DND-41 (cell line): Measurements from ENCODE around the gene HS2ST1.

ENCODE experiments used
- ATAC-seq: fragments of 200-7000 bp; cut with Tn5 transposase; 3 replicates; pipeline ENCODE4 v1.9.1; 2021; ENCODE audit warnings: low read depth; ENCODE audit not compliant: insufficient read depth
- DNase-seq: peaks from one replicate; pipeline ENCODE4 v3.0.0-alpha.2; 2020
- H2AFZ ChIP-seq: 2 replicates; pipeline ENCODE4 v1.6.0; 2012; ENCODE audit warnings: low read depth, low read length
- H3K27ac ChIP-seq: 2 replicates; pipeline ENCODE4 v1.5.1; 2012; ENCODE audit warnings: low read length, inconsistent platforms
- H3K27me3 ChIP-seq: fragments of 200-600 bp; sonication (generic); 2 replicates; pipeline ENCODE4 v1.6.0; 2012; ENCODE audit warnings: low read length, mild to moderate bottlenecking, inconsistent platforms; ENCODE audit not compliant: insufficient read depth, poor library complexity
- H3K36me3 ChIP-seq: 2 replicates; pipeline ENCODE4 v1.5.1; 2012; ENCODE audit warnings: low read length, inconsistent platforms; ENCODE audit not compliant: insufficient read depth
- H3K4me1 ChIP-seq: 2 replicates; pipeline ENCODE4 v1.5.1; 2012; ENCODE audit warnings: mild to moderate bottlenecking, low read length; ENCODE audit not compliant: insufficient read depth
- H3K4me2 ChIP-seq: 2 replicates; pipeline ENCODE4 v1.6.0; 2012; ENCODE audit warnings: mild to moderate bottlenecking, moderate library complexity, low read length, inconsistent platforms; ENCODE audit not compliant: insufficient read depth
- H3K4me3 ChIP-seq, 2 experiments: fragments of 200-600 bp in 1 of 2; shearing (Covaris generic) in 1 of 2; 2 replicates each; pipeline ENCODE4 v1.5.1; 2012 to 2016; ENCODE audit warnings: inconsistent platforms in 2 of 2, low read length in 2 of 2, mild to moderate bottlenecking in 2 of 2, low read depth in 1 of 2, moderate library complexity in 1 of 2
- H3K79me2 ChIP-seq: 2 replicates; pipeline ENCODE4 v1.6.0; 2012; ENCODE audit warnings: low read length, inconsistent platforms; ENCODE audit not compliant: insufficient read depth
- H3K9ac ChIP-seq: 2 replicates; pipeline ENCODE4 v1.6.0; 2012; ENCODE audit warnings: low read depth, mild to moderate bottlenecking, inconsistent platforms, low read length, moderate library complexity
- H3K9me3 ChIP-seq: 2 replicates; pipeline ENCODE4 v1.5.1; 2012; ENCODE audit warnings: low read length, moderate library complexity, mild to moderate bottlenecking, inconsistent platforms; ENCODE audit not compliant: insufficient read depth, severe bottlenecking
- H4K20me1 ChIP-seq: 2 replicates; pipeline ENCODE4 v1.6.0; 2012; ENCODE audit warnings: low read length; ENCODE audit not compliant: insufficient read depth
- CTCF ChIP-seq: IDR thresholded peaks from 2 replicates; pipeline ENCODE4 v1.5.1; 2012; ENCODE audit warnings: borderline replicate concordance, low read length, moderate library complexity, mild to moderate bottlenecking; ENCODE audit not compliant: poor library complexity, severe bottlenecking; ENCODE audit errors: extremely low read depth
- EZH2 ChIP-seq: IDR thresholded peaks from 3 replicates; pipeline ENCODE4 v1.6.1; 2012; ENCODE audit warnings: borderline replicate concordance, low read depth, mild to moderate bottlenecking, moderate library complexity, low read length, inconsistent platforms; ENCODE audit not compliant: severe bottlenecking

The HS2ST1 gene

GRCh38 chr1:87126886-87127505, 212.6 kb downstream of the HS2ST1 start:
- Histone ChIP-seq H4K20me1 (no peaks in the 10 kb centered on the region), H3K79me2 (no peaks in the 10 kb centered on the region), H3K27me3 (no peaks in the 10 kb centered on the region), H3K36me3 (no peaks in the 10 kb centered on the region), H3K4me1 (no peaks in the 10 kb centered on the region), H2AFZ (no peak overlapping the region), H3K9ac (no peak overlapping the region), H3K4me3 (no peak overlapping the region), H3K27ac (no peak overlapping the region), H3K9me3 (no peaks in the 10 kb centered on the region), H3K4me2 (no peak overlapping the region)
- ATAC-seq (no peak), DNase-seq (no peak)
- TF ChIP-seq EZH2 (no peak), CTCF (no peak)

- Histone ChIP-seq H3K4me1 (no peaks in the 10 kb centered on the region), H3K36me3 (no peaks in the 10 kb centered on the region), H3K27ac (no peak overlapping the region), H3K79me2 (no peaks in the 10 kb centered on the region), H3K4me2 (no peak overlapping the region), H3K4me3 (no peak overlapping the region), H3K27me3 (no peaks in the 10 kb centered on the region), H2AFZ (no peak overlapping the region), H4K20me1 (no peaks in the 10 kb centered on the region), H3K9me3 (no peaks in the 10 kb centered on the region), H3K9ac (no peak overlapping the region)
- DNase-seq (no peak), ATAC-seq (no peak)
- TF ChIP-seq CTCF (no peak), EZH2 (no peak)
Measured at GRCh38 chr1:87127581-87127980, 213.1 kb downstream of the HS2ST1 start.

- Histone ChIP-seq H2AFZ (no peak overlapping the region), H3K79me2 (no peaks in the 10 kb centered on the region), H3K4me1 (no peaks in the 10 kb centered on the region), H3K36me3 (no peaks in the 10 kb centered on the region), H3K27ac (no peak overlapping the region), H3K27me3 (no peaks in the 10 kb centered on the region), H3K9me3 (no peaks in the 10 kb centered on the region), H3K9ac (no peak overlapping the region), H3K4me2 (no peak overlapping the region), H3K4me3 (no peak overlapping the region), H4K20me1 (no peaks in the 10 kb centered on the region)
- DNase-seq (no peak), ATAC-seq (no peak)
- TF ChIP-seq CTCF, result no peak
- TF ChIP-seq EZH2, result no peak
Measured at GRCh38 chr1:87129038-87129437, 214.6 kb downstream of the HS2ST1 start.

GRCh38 chr1:87129606-87130005, 215.2 kb downstream of the HS2ST1 start:
- no peak for DNase-seq
- H3K27me3 ChIP-seq, result no peaks in the 10 kb centered on the region
- H4K20me1 ChIP-seq, result no peaks in the 10 kb centered on the region
- no peak overlapping the region for H3K9ac ChIP-seq
- TF ChIP-seq CTCF (no peak), EZH2 (no peak)
- no peak overlapping the region for H2AFZ ChIP-seq
- no peaks in the 10 kb centered on the region for H3K79me2 ChIP-seq
- H3K27ac ChIP-seq, result no peak overlapping the region
- no peak overlapping the region for H3K4me2 ChIP-seq
- H3K4me1 ChIP-seq, result no peaks in the 10 kb centered on the region
- H3K36me3 ChIP-seq, result no peaks in the 10 kb centered on the region
- no peaks in the 10 kb centered on the region for H3K9me3 ChIP-seq
- ATAC-seq, result no peak
- H3K4me3 ChIP-seq, result no peak overlapping the region
